Dendritic cell treated with granulocyte-macrophage colony-stimulating factor and Interleukin-4, amounts not matched to agents 40 ng/mL and 50 ng/mL, for 4 days (primary cell): Measurements from ENCODE around the gene SFT2D1.
A peak's percentile ranks its signal among the peaks of the same experiment; 100 is the strongest.

Experiments used
- H3K27ac Mint-ChIP-seq: one replicate; pipeline ENCODE4 v1.8.0; 2022; ENCODE audit warnings: mild to moderate bottlenecking, mixed read lengths
- H3K27me3 Mint-ChIP-seq: one replicate; pipeline ENCODE4 v1.8.0; 2022; ENCODE audit warnings: mild to moderate bottlenecking, mixed read lengths
- H3K36me3 Mint-ChIP-seq: one replicate; pipeline ENCODE4 v1.8.0; 2022; ENCODE audit warnings: low read depth, mixed read lengths
- H3K4me1 Mint-ChIP-seq: one replicate; pipeline ENCODE4 v1.8.0; 2022; ENCODE audit warnings: low read depth, mixed read lengths
- H3K4me3 Mint-ChIP-seq: one replicate; pipeline ENCODE4 v1.8.0; 2022; ENCODE audit warnings: mild to moderate bottlenecking, moderate library complexity, mixed read lengths
- H3K9me3 Mint-ChIP-seq: one replicate; pipeline ENCODE4 v1.8.0; 2022; ENCODE audit warnings: mixed read lengths
- intact Hi-C: fragments of 100-400 bp; cut with micrococcal nuclease; formaldehyde crosslinking; loops from one replicate; pipeline ENCODE4 v1.15.0; 2022

Gene SFT2D1

DNA sequence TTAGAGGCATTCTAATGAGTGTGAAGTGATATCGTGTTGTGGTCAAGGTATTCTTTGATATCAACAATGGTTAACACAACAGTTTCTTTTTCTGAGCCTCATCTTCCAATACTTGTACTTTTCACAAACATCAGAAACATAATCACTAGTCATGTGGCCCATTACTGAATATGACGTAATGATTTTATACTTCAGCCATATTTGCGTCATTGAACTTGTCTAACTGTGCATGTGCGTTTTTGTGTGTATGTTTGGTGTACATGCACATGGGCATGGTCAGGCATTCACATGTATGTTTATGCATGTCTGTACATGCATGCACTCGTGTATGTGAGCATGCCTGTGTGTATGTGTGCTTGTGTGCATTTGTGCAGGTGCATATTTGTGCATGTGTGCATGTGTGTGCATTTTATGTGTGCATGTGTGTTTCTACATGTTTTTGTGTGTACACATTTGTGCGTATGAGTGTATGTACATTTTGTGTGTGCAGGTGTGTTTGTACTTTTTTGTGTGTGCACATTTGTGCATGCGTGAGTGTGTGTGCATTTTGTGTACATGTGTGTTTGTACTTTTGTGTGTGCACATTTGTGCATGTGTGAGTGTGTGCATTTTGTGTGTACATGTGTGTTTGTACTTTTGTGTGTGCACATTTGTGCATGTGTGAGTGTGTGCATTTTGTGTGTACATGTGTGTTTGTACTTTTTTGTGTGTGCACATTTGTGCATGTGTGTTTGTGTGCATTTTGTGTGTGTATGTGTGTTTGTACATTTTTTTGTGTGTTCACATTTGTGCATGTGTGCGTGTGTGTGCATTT is 63.6 kb downstream of the SFT2D1 start:
- Mint-ChIP-seq H3K36me3 (no peaks in the 10 kb centered on the region), H3K4me1 (peaks cover 5% of the 10 kb centered on the region), H3K9me3 (no peaks in the 10 kb centered on the region), H3K27me3 (peaks cover 16% of the 10 kb centered on the region), H3K4me3 (no peak overlapping the region), H3K27ac (no peak overlapping the region)
- intact Hi-C loops = no loop called here

DNA sequence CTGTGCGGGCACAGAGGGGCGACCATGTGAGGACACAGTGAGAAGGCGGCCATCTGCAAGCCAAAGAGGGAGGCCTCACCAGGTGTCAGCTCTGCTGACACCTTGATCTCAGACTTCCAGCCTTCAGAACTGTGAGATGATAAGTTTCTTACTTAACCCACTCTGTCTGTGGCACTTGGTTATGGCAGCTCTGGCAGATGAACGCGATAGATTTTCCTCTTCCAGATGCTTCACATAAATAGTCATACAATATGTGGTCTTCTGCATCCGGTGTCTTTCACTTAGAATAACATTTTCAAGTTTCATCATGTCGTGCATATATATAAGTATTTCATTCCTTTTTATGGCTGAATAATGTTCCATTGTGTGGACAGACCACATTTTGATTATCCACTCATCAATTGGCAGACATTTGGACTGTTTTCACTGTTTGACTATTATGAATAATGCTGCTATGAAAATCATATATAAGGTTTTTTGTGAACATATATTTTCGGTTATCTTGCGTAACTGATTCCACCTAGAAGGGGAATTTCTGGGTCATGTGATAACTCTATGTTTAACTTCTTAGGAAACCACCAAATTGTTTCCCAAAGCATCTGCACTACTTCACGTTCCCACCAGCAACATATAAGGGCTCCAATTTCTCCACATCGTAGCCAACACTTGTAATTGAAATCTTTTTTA is 64.3 kb downstream of the SFT2D1 start:
- Mint-ChIP-seq H3K27ac (no peak overlapping the region), H3K9me3 (no peaks in the 10 kb centered on the region), H3K27me3 (peaks cover 13% of the 10 kb centered on the region), H3K36me3 (no peaks in the 10 kb centered on the region), H3K4me1 (peaks cover 5% of the 10 kb centered on the region), H3K4me3 (no peak overlapping the region)
- intact Hi-C loops = no loop called here

DNA sequence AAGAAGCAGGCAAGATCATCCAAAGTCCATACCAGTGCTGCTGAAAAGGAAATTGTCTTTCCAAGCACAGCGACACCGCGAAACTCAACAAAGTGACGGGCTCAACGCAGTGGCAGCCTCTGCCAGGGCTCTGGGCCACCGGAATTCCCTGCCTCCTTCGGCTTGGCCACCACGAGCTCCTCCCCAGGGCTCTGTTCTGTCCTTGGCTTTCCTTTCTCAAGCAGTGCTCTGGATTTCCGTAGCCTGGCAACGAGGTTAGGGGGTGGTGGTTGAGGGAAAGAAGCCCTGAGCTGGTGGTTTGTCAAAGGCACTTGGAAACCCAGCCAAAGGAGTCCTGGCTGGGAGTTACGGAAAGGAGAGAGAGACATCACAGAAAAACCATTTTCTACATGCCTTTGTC is 65.3 kb downstream of the SFT2D1 start:
- no peak overlapping the region for H3K27ac Mint-ChIP-seq
- no peaks in the 10 kb centered on the region for H3K9me3 Mint-ChIP-seq
- no peaks in the 10 kb centered on the region for H3K36me3 Mint-ChIP-seq
- no peak overlapping the region for H3K4me3 Mint-ChIP-seq
- intact Hi-C loops = no loop called here
- peaks cover 8% of the 10 kb centered on the region for H3K27me3 Mint-ChIP-seq
- peaks cover 5% of the 10 kb centered on the region for H3K4me1 Mint-ChIP-seq

DNA sequence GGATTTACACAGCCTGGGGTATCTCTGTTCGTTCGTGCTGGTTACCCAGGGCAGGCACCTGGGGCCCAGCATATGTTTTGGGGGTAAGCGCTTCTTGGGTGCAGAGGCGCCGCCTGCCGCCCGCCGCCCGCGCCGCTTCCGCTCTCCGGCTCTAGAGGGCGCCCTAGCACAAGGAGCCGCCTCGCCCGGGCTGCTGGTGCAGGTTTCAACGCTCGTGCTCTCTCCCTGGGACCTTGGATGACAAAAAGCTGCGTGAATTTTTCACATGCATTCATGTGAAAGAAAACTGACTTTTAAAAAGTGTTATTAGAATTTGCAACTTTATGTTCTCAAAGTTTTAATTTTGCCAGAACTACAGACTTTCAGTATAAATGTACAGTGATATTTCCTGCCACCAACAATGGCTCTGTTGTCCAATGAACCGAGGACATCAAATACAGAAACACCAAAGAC is 66.6 kb downstream of the SFT2D1 start:
- H3K36me3 Mint-ChIP-seq = no peaks in the 10 kb centered on the region
- H3K27ac Mint-ChIP-seq = peak overlapping the region; percentile 71
- no peaks in the 10 kb centered on the region for H3K9me3 Mint-ChIP-seq
- peaks cover 5% of the 10 kb centered on the region for H3K27me3 Mint-ChIP-seq
- intact Hi-C loops = loop anchor here (1.0 to 2.0 kb wide), 2 partner anchors 119 to 125 kb away; no protein-coding TSS in a partner anchor
- H3K4me3 Mint-ChIP-seq = no peak overlapping the region
- peaks cover 5% of the 10 kb centered on the region for H3K4me1 Mint-ChIP-seq

DNA sequence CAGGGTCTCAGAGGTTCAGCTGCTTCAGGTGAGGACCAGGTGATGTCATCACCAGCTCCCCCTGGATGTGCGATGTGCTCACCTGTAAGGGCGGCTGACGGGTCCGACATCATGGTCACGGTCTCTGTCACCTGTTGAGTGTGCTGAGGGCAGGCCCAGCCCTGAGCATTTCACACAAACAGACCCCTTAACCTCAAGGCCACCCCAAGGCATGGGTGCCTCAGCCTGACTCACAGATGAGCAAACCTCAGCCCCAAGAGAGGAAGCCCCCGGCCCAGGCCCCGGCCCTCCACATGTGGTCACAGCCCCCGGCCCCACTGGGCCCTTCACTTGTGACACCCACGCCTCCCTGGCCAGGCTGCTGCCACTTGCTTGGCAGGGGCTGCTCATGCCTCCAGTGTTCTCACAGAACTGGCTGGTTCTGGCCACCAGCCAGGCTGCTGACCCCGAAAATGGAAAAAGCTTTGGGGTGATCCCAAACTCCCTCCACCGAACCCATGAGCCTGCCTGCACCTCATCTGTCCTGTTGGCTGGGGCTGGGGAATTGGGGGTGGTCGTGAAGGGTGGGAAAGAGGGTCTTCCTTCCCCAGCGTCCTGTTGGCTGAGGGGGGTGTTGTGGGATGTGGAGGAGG is 67.5 kb downstream of the SFT2D1 start:
- peak overlapping the region; percentile 71 for H3K27ac Mint-ChIP-seq
- intact Hi-C loops = loop anchor here (1.0 to 2.0 kb wide), 2 partner anchors 118 to 125 kb away; no protein-coding TSS in a partner anchor
- no peaks in the 10 kb centered on the region for H3K36me3 Mint-ChIP-seq
- no peaks in the 10 kb centered on the region for H3K9me3 Mint-ChIP-seq
- H3K27me3 Mint-ChIP-seq = peaks cover 2% of the 10 kb centered on the region
- H3K4me3 Mint-ChIP-seq = no peak overlapping the region
- peaks cover 5% of the 10 kb centered on the region for H3K4me1 Mint-ChIP-seq

DNA sequence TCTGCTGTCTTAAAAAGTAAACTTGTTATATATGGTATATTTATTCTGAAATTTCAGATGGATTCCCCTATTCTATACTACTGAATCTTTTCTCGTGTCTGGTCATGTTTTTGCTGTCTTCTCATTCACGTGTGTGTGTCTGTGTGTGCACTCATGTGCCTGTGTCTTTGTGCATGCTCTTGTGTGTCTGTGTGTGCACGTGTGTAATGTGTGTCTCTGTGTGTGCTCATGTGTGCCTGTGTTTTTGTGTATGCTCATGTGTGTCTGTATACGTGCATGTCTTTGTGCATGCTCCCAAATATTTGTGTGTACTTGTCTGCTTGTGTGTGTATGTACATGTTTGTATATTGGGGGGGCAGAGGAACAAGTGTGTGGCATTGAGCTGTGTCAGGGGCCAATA is 68.2 kb downstream of the SFT2D1 start:
- Mint-ChIP-seq H3K27ac (no peak overlapping the region), H3K36me3 (no peaks in the 10 kb centered on the region), H3K27me3 (peaks cover 4% of the 10 kb centered on the region), H3K9me3 (no peaks in the 10 kb centered on the region), H3K4me3 (no peak overlapping the region), H3K4me1 (peaks cover 8% of the 10 kb centered on the region)
- intact Hi-C loops = loop anchor here (2.0 kb wide), 1 partner anchor 117 kb away; no protein-coding TSS in a partner anchor

DNA sequence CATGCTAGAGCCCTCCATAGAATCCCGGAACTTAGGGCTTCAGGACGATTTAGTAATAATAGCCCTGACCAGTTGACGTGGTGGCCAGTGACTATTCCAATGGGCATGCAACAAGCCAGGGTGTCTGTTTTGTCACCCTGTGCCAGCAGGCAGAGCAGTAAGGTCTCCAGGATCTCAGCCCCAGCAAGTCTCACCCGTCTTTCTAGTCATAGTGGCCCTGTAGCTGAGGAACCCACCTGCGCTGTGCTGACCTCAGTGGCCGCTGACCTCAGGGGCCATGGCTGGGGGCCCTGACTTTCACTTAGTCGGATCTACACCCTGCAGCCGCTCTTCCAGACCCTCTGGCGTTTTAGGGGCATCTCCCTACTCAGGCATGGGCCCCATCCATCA is 71.0 kb downstream of the SFT2D1 start:
- Mint-ChIP-seq H3K27ac (no peak overlapping the region), H3K4me1 (peaks cover 17% of the 10 kb centered on the region), H3K27me3 (peaks cover 6% of the 10 kb centered on the region), H3K36me3 (no peaks in the 10 kb centered on the region), H3K4me3 (no peak overlapping the region), H3K9me3 (no peaks in the 10 kb centered on the region)
- intact Hi-C loops = no loop called here

DNA sequence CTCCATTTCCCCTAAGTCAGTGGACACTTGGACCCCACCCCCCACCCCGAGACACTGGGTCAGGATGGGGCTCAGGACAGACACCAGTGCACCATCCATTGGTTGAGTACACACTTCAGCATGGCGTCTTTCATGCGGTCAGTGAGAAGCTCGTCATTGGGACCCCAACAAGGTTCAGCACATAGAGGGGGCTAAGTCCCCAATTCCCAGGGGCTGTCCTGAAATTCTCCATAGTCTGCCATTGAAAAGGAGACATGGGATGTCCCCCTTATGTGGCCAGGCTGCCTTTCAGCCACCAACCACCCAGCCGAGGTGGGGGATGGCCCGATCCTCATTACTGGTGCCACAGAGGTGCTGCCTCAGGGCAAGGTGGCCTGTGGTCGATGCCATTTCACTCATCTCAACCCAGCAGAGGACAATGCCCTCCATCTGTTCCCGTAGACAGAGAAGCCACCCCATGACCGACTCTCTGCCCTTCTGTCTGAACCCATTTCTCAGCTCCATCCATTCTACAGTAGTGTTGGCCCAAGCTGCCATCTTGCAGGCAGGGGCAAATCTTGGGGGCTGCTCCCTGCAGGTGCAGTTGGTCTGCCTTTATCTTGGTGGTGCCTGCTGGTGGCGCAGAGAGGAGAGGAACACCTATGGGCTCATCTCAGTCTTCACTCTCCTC is 71.5 kb downstream of the SFT2D1 start:
- no peaks in the 10 kb centered on the region for H3K36me3 Mint-ChIP-seq
- no peak overlapping the region for H3K4me3 Mint-ChIP-seq
- intact Hi-C loops = no loop called here
- H3K4me1 Mint-ChIP-seq = peaks cover 17% of the 10 kb centered on the region
- no peaks in the 10 kb centered on the region for H3K9me3 Mint-ChIP-seq
- H3K27me3 Mint-ChIP-seq = peaks cover 6% of the 10 kb centered on the region
- no peak overlapping the region for H3K27ac Mint-ChIP-seq
